ENCODE measurements around the gene AGAP1. TPM values are rescaled to one million over a fixed set of nuclear protein-coding genes. Genes with fewer than 3 reads are reported as not detected.

The AGAP1 gene
- total RNA-seq, 4 donors from 2014 or later, result 33.7 to 39.9 (median 35.6) TPM

GRCh38 chr2:235677276-235677788, 183.5 kb downstream of the AGAP1 start:
- Histone ChIP-seq H3K4me3 (no peak overlapping the region), H3K4me1 (peaks cover 0 to 31% (median 2%) of the 10 kb centered on the region in 4 donors), H3K27ac (peak overlapping the region in 1 of 4 donors; percentile 72), H3K9me3 (no peaks in the 10 kb centered on the region), H3K36me3 (no peaks in the 10 kb centered on the region), H3K27me3 (no peaks in the 10 kb centered on the region)
- TF ChIP-seq EP300 (IDR thresholded peaks at IDR 0.05) (no peak), CTCF (IDR thresholded peaks at IDR 0.05) (no peak), POLR2A (IDR thresholded peaks at IDR 0.05) (no peak)
- 75 to 76% methylated on average over 16 of the region's 16 CpGs for WGBS, 2 donors
- DNase-seq (ENCODE audit: low spot score in 2 of 2), result no peak

- Histone ChIP-seq H3K36me3 (no peaks in the 10 kb centered on the region), H3K9me3 (no peaks in the 10 kb centered on the region), H3K4me3 (no peak overlapping the region), H3K27ac (peak overlapping the region in 2 of 4 donors; percentile 20 to 72), H3K4me1 (peaks cover 0 to 28% (median 0%) of the 10 kb centered on the region in 4 donors), H3K27me3 (no peaks in the 10 kb centered on the region)
- WGBS, 2 donors, result 88 to 98% methylated on average over 11 of the region's 11 CpGs
- DNase-seq (ENCODE audit: low spot score in 2 of 2), result no peak
- TF ChIP-seq CTCF (IDR thresholded peaks at IDR 0.05), result no peak
- no peak for TF ChIP-seq EP300 (IDR thresholded peaks at IDR 0.05)
- TF ChIP-seq POLR2A (IDR thresholded peaks at IDR 0.05), result no peak
Measured at GRCh38 chr2:235677937-235678336, 184.1 kb downstream of the AGAP1 start.

- H3K27ac ChIP-seq, result peak overlapping the region in 2 of 4 donors; percentile 20 to 72
- no peaks in the 10 kb centered on the region for H3K36me3 ChIP-seq
- 93 to 98% methylated on average over 10 of the region's 10 CpGs for WGBS, 2 donors
- no peaks in the 10 kb centered on the region for H3K27me3 ChIP-seq
- DNase-seq (ENCODE audit: low spot score in 2 of 2), result no peak
- H3K9me3 ChIP-seq, result no peaks in the 10 kb centered on the region
- no peak overlapping the region for H3K4me3 ChIP-seq
- peaks cover 0 to 26% (median 0%) of the 10 kb centered on the region in 4 donors for H3K4me1 ChIP-seq
- TF ChIP-seq POLR2A (IDR thresholded peaks at IDR 0.05) (no peak), CTCF (IDR thresholded peaks at IDR 0.05) (no peak), EP300 (IDR thresholded peaks at IDR 0.05) (no peak)
Measured at GRCh38 chr2:235678712-235679111, 184.9 kb downstream of the AGAP1 start.

GRCh38 chr2:235679471-235679870, 185.6 kb downstream of the AGAP1 start:
- H3K9me3 ChIP-seq, result no peaks in the 10 kb centered on the region
- TF ChIP-seq EP300 (IDR thresholded peaks at IDR 0.05), result no peak
- no peak for TF ChIP-seq CTCF (IDR thresholded peaks at IDR 0.05)
- TF ChIP-seq POLR2A (IDR thresholded peaks at IDR 0.05), result no peak
- H3K4me3 ChIP-seq, result no peak overlapping the region
- whole genome bisulfite sequencing, 2 donors, result 59 to 64% methylated on average over 5 of the region's 5 CpGs
- no peaks in the 10 kb centered on the region for H3K27me3 ChIP-seq
- peak overlapping the region in 1 of 4 donors; percentile 49 for H3K27ac ChIP-seq
- no peaks in the 10 kb centered on the region for H3K36me3 ChIP-seq
- peaks cover 0 to 23% (median 0%) of the 10 kb centered on the region in 4 donors for H3K4me1 ChIP-seq
- no peak for DNase-seq (ENCODE audit: low spot score in 2 of 2)

- WGBS, 2 donors, result 76 to 77% methylated on average over 10 of the region's 10 CpGs
- no peaks in the 10 kb centered on the region for H3K9me3 ChIP-seq
- no peak for DNase-seq (ENCODE audit: low spot score in 2 of 2)
- peak overlapping the region in 3 of 4 donors; percentile 36 to 73 (median 41) for H3K27ac ChIP-seq
- H3K36me3 ChIP-seq, result no peaks in the 10 kb centered on the region
- no peaks in the 10 kb centered on the region for H3K27me3 ChIP-seq
- no peak for TF ChIP-seq POLR2A (IDR thresholded peaks at IDR 0.05)
- TF ChIP-seq EP300 (IDR thresholded peaks at IDR 0.05), result no peak
- TF ChIP-seq CTCF (IDR thresholded peaks at IDR 0.05), result no peak
- peaks cover 0 to 40% (median 8%) of the 10 kb centered on the region in 4 donors for H3K4me1 ChIP-seq
- no peak overlapping the region for H3K4me3 ChIP-seq
Measured at GRCh38 chr2:235685024-235685721, 191.3 kb downstream of the AGAP1 start.
